ENCODE data around the gene POC1A. TPM values are rescaled to one million over a fixed set of nuclear protein-coding genes. Genes with fewer than 3 reads are reported as not detected.

Gene POC1A
- polyA plus RNA-seq, 1 donor from 2014 or later = 1.3 TPM

DNA sequence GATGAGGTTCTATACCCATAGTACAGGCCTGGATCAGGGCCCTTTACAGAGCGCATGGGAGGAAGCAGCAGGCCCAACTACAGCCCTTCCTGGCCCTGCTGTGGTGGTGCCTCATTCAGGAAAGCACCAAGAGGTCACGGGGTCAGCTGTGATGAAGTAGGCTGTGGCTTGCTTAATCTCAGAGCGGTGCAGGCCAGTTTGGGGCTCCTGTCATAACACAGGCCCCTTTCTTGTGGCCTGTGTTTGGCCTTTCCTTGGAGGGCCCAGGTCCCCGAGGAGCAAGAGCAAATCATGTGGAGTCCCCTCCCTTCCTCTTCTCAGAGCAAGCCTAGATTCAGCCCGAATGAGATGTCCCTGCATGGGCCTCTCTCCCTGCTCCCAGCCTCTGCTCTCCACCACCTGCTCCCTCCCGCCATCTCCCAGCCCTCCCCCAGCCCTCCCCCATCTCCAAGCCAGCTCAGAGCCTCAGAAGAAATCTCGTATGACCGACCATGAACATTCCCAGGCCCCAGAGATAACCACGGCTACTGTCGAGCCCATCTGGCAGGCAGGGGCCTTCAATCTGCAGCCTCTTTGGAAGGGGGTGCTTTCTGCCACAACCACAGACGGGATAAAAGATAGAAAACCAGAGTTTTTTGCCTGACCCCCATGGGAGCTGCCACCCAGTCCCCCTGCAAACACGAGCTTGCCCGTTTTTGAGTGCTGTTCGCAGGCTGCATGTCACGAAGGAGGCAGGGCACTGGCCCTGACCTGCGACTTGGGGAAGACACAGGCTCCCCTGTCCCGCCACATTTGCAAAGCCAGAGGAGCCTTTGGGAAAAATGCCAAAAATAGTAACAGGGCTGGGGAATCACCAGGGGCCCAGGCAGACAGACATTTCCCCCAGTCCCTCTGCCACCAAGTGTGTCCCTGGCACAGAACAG is 65.5 kb downstream of the POC1A start:
- TF ChIP-seq EZH2 (IDR thresholded peaks at IDR 0.05; ENCODE audit: borderline replicate concordance, insufficient read depth, low read length, poor library complexity, severe bottlenecking) (no peak), POLR2AphosphoS5 (IDR thresholded peaks at IDR 0.05) (no peak), SMC3 (conservative IDR thresholded peaks at IDR 0.05; ENCODE audit: poor library complexity) (no peak), EP300 (conservative IDR thresholded peaks at IDR 0.05; ENCODE audit: poor library complexity, severe bottlenecking) (no peak), TAF1 (IDR thresholded peaks at IDR 0.05; ENCODE audit: low read depth) (no peak), MXI1 (conservative IDR thresholded peaks at IDR 0.05; ENCODE audit: poor library complexity, severe bottlenecking) (no peak), RAD21 (conservative IDR thresholded peaks at IDR 0.05) (no peak)
- TF ChIP-seq, protein P1, sequence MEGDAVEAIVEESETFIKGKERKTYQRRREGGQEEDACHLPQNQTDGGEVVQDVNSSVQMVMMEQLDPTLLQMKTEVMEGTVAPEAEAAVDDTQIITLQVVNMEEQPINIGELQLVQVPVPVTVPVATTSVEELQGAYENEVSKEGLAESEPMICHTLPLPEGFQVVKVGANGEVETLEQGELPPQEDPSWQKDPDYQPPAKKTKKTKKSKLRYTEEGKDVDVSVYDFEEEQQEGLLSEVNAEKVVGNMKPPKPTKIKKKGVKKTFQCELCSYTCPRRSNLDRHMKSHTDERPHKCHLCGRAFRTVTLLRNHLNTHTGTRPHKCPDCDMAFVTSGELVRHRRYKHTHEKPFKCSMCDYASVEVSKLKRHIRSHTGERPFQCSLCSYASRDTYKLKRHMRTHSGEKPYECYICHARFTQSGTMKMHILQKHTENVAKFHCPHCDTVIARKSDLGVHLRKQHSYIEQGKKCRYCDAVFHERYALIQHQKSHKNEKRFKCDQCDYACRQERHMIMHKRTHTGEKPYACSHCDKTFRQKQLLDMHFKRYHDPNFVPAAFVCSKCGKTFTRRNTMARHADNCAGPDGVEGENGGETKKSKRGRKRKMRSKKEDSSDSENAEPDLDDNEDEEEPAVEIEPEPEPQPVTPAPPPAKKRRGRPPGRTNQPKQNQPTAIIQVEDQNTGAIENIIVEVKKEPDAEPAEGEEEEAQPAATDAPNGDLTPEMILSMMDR (IDR thresholded peaks at IDR 0.05; ENCODE audit: poor library complexity, severe bottlenecking) = no peak
- TF ChIP-seq, protein P2, sequence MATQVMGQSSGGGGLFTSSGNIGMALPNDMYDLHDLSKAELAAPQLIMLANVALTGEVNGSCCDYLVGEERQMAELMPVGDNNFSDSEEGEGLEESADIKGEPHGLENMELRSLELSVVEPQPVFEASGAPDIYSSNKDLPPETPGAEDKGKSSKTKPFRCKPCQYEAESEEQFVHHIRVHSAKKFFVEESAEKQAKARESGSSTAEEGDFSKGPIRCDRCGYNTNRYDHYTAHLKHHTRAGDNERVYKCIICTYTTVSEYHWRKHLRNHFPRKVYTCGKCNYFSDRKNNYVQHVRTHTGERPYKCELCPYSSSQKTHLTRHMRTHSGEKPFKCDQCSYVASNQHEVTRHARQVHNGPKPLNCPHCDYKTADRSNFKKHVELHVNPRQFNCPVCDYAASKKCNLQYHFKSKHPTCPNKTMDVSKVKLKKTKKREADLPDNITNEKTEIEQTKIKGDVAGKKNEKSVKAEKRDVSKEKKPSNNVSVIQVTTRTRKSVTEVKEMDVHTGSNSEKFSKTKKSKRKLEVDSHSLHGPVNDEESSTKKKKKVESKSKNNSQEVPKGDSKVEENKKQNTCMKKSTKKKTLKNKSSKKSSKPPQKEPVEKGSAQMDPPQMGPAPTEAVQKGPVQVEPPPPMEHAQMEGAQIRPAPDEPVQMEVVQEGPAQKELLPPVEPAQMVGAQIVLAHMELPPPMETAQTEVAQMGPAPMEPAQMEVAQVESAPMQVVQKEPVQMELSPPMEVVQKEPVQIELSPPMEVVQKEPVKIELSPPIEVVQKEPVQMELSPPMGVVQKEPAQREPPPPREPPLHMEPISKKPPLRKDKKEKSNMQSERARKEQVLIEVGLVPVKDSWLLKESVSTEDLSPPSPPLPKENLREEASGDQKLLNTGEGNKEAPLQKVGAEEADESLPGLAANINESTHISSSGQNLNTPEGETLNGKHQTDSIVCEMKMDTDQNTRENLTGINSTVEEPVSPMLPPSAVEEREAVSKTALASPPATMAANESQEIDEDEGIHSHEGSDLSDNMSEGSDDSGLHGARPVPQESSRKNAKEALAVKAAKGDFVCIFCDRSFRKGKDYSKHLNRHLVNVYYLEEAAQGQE (IDR thresholded peaks at IDR 0.05; ENCODE audit: borderline replicate concordance) = no peak
- Histone ChIP-seq H3K27ac (ENCODE audit: low read length) (no peak overlapping the region), H2AFZ (ENCODE audit: low read depth, low read length) (no peak overlapping the region), H3K9ac (ENCODE audit: low read length) (no peak overlapping the region), H3F3A (ENCODE audit: insufficient read depth, low read length, poor library complexity, severe bottlenecking) (no peaks in the 10 kb centered on the region), H3K79me2 (replicated peaks; ENCODE audit: insufficient read depth, low read length) (no peaks in the 10 kb centered on the region), H3K4me3 (ENCODE audit: low read length) (no peak overlapping the region), H3K9me3 (ENCODE audit: low read length) (no peaks in the 10 kb centered on the region), H3K9me2 (ENCODE audit: insufficient read depth, low read length) (no peaks in the 10 kb centered on the region), H3K4me2 (ENCODE audit: low read length) (no peak overlapping the region), H3K36me3 (ENCODE audit: insufficient read depth, low read length) (no peaks in the 10 kb centered on the region), H4K20me1 (ENCODE audit: insufficient read depth) (no peaks in the 10 kb centered on the region), H3K27me3 (ENCODE audit: insufficient read depth, low read depth, low read length) (no peaks in the 10 kb centered on the region)

DNA sequence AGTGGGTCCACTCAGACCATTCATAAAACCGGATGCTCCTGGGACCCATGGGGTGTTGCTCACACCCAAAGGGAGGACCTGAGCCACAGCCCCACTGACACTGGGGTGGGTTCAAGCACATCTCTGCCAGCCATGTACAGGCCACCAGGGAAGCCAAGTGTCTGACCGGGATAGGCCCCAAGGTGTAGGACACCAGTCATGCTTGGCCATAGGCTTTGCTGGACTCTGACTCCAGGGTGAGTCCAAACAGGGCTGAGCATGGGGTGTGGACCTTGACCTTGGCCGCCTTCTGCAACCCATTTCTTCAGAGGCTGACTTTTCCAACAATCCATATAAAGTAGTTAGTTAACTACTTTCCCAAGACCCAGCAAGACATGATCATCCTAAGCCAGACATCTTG is 66.5 kb downstream of the POC1A start:
- Histone ChIP-seq H3K4me2 (ENCODE audit: low read length) (no peak overlapping the region), H3K79me2 (replicated peaks; ENCODE audit: insufficient read depth, low read length) (no peaks in the 10 kb centered on the region), H3K9me2 (ENCODE audit: insufficient read depth, low read length) (no peaks in the 10 kb centered on the region), H3K36me3 (ENCODE audit: insufficient read depth, low read length) (no peaks in the 10 kb centered on the region), H3K9ac (ENCODE audit: low read length) (no peak overlapping the region), H3K4me3 (ENCODE audit: low read length) (no peak overlapping the region), H3K9me3 (ENCODE audit: low read length) (no peaks in the 10 kb centered on the region), H4K20me1 (ENCODE audit: insufficient read depth) (no peaks in the 10 kb centered on the region), H3F3A (ENCODE audit: insufficient read depth, low read length, poor library complexity, severe bottlenecking) (no peaks in the 10 kb centered on the region), H3K27ac (ENCODE audit: low read length) (no peak overlapping the region), H3K27me3 (ENCODE audit: insufficient read depth, low read depth, low read length) (no peaks in the 10 kb centered on the region), H2AFZ (ENCODE audit: low read depth, low read length) (no peak overlapping the region)
- TF ChIP-seq TAF1 (IDR thresholded peaks at IDR 0.05; ENCODE audit: low read depth) (no peak), POLR2AphosphoS5 (IDR thresholded peaks at IDR 0.05) (no peak), RAD21 (conservative IDR thresholded peaks at IDR 0.05) (no peak), SMC3 (conservative IDR thresholded peaks at IDR 0.05; ENCODE audit: poor library complexity) (no peak), EP300 (conservative IDR thresholded peaks at IDR 0.05; ENCODE audit: poor library complexity, severe bottlenecking) (no peak), MXI1 (conservative IDR thresholded peaks at IDR 0.05; ENCODE audit: poor library complexity, severe bottlenecking) (no peak), EZH2 (IDR thresholded peaks at IDR 0.05; ENCODE audit: borderline replicate concordance, insufficient read depth, low read length, poor library complexity, severe bottlenecking) (no peak)
- TF ChIP-seq, protein P2 (IDR thresholded peaks at IDR 0.05; ENCODE audit: borderline replicate concordance) = no peak
- TF ChIP-seq, protein P1 (IDR thresholded peaks at IDR 0.05; ENCODE audit: poor library complexity, severe bottlenecking) = no peak

Data from neural cell (in vitro differentiated cells).